K562 (cell line): ENCODE measurements around the gene TDRKH. TPM values are rescaled to one million over a fixed set of nuclear protein-coding genes. Genes with fewer than 3 reads are reported as not detected.

ENCODE experiments used
- ATAC-seq: fragments of 200-7000 bp; cut with Tn5 transposase; 3 replicates; pipeline ENCODE4 v1.9.1; 2020; ENCODE audit warnings: moderate library complexity
- BruUV-seq: library from RNA; stranded (reverse); fragments of 400-500 nt; replicated peaks from 2 replicates; lab custom pipeline; 2021; lab: Mats Ljungman, UMichigan
- CTCF ChIA-PET: fragments of 300-600 bp; formaldehyde crosslinking; extraction: SDS; loops from one replicate; lab custom pipeline; 2021; ENCODE audit warnings: low intra/inter-chr PET ratio; lab: Yijun Ruan, JAX
- POLR2A ChIA-PET: fragments of 300-600, 350-650 bp; sonication (Branson Sonifier 250); formaldehyde crosslinking; extraction: SDS; loops from one replicate; lab custom pipeline; 2021; ENCODE audit warnings: antibody characterized with exemption, inconsistent platforms; lab: Yijun Ruan, JAX
- DNase-seq, 4 experiments: peaks; one replicate each; pipeline versions ENCODE4 v3.0.0 to v3.0.0-alpha.2; 2011 to 2018; ENCODE audit warnings: low spot score in 3 of 4, mixed read lengths in 3 of 4; ENCODE audit errors: extremely low read depth in 1 of 4
- FAIRE-seq: peaks from 2 replicates; lab custom pipeline; 2011; peaks lifted over from hg19 to GRCh38; lab: Jason Lieb, UNC
- H2AFZ ChIP-seq: 2 replicates; pipeline ENCODE4 v1.6.0; 2011; ENCODE audit warnings: low read depth, low read length, control low read depth, inconsistent platforms
- H3K27ac ChIP-seq: fragments of 200-600 bp; 3 replicates; pipeline ENCODE4 v1.8.0; 2011; ENCODE audit warnings: low read depth, mild to moderate bottlenecking, control low read depth, inconsistent platforms, low read length, moderate library complexity, mixed read lengths; ENCODE audit errors: extremely low read depth
- H3K27me3 ChIP-seq, 2 experiments: fragments of 300-600 bp in 1 of 2; 2 replicates in 1 of 2; 3 replicates in 1 of 2; pipeline versions ENCODE4 v1.6.0 to v1.8.0; 2011; ENCODE audit warnings: inconsistent platforms in 2 of 2, low read length in 2 of 2, mild to moderate bottlenecking in 1 of 2, mixed read lengths in 1 of 2, moderate library complexity in 1 of 2; ENCODE audit not compliant: control insufficient read depth in 2 of 2, insufficient read depth in 2 of 2
- H3K36me3 ChIP-seq: fragments of 300-600 bp; 3 replicates; pipeline ENCODE4 v1.8.0; 2011; ENCODE audit warnings: mild to moderate bottlenecking, low read length, inconsistent platforms; ENCODE audit not compliant: control insufficient read depth, insufficient read depth
- H3K4me1 ChIP-seq, 2 experiments: fragments of 200-600 bp in 1 of 2; replicated peaks in 1 of 2; 2 replicates in 1 of 2; 3 replicates in 1 of 2; pipeline versions ENCODE4 v1.5.1 to v1.8.0; 2011; ENCODE audit warnings: inconsistent platforms in 2 of 2, low read length in 2 of 2, mild to moderate bottlenecking in 1 of 2, mixed read lengths in 1 of 2, moderate library complexity in 1 of 2; ENCODE audit not compliant: control insufficient read depth in 2 of 2, insufficient read depth in 2 of 2
- H3K4me2 ChIP-seq: 2 replicates; pipeline ENCODE4 v1.6.1; 2011; ENCODE audit warnings: low read length, control low read depth, inconsistent platforms, mixed read lengths; ENCODE audit not compliant: insufficient read depth
- H3K4me3 ChIP-seq: fragments of 200-600 bp; sonication (generic), shearing (Covaris generic); 2 replicates; pipeline ENCODE4 v1.5.1; 2016; ENCODE audit warnings: control low read depth, inconsistent platforms
- H3K79me2 ChIP-seq: fragments of 200-600 bp; 3 replicates; pipeline ENCODE4 v1.8.0; 2011; ENCODE audit warnings: low read length, inconsistent platforms; ENCODE audit not compliant: control insufficient read depth, insufficient read depth
- H3K9ac ChIP-seq, 2 experiments: 2 replicates each; pipeline versions ENCODE4 v1.6.0 to v1.6.1; 2011; ENCODE audit warnings: low read depth in 2 of 2, low read length in 2 of 2, control low read depth in 1 of 2, inconsistent platforms in 1 of 2, mild to moderate bottlenecking in 1 of 2, mixed read lengths in 1 of 2; ENCODE audit not compliant: insufficient read depth in 1 of 2
- H3K9me1 ChIP-seq: one replicate; pipeline ENCODE4 v1.6.0; 2011; ENCODE audit warnings: inconsistent platforms, mild to moderate bottlenecking, low read length, moderate library complexity; ENCODE audit not compliant: control insufficient read depth, insufficient read depth
- H3K9me3 ChIP-seq: replicated peaks from 2 replicates; pipeline ENCODE4 v1.5.1; 2011; ENCODE audit warnings: low read depth, low read length, inconsistent platforms; ENCODE audit not compliant: control insufficient read depth, insufficient read depth
- H4K20me1 ChIP-seq: replicated peaks from 2 replicates; pipeline ENCODE4 v1.6.1; 2011; ENCODE audit warnings: low read length, inconsistent platforms, mixed read lengths; ENCODE audit not compliant: control insufficient read depth, insufficient read depth
- CHD7 ChIP-seq: fragments of 200-600 bp; sonication (generic); IDR thresholded peaks from one replicate; pipeline ENCODE4 v1.6.1; 2012; ENCODE audit warnings: mild to moderate bottlenecking, low read depth, low read length, inconsistent platforms
- EGR1 ChIP-seq: fragments of 450-650 bp; conservative IDR thresholded peaks from 2 replicates; pipeline ENCODE4 v1.6.1; 2017; ENCODE audit warnings: mild to moderate bottlenecking
- MBD2 ChIP-seq: sonication (generic); IDR thresholded peaks from 2 replicates; pipeline ENCODE4 v1.6.1; 2016; ENCODE audit warnings: low read depth, borderline replicate concordance
- PRDM10 ChIP-seq: fragments of 450-650 bp; IDR thresholded peaks from 2 replicates; pipeline ENCODE4 v1.6.1; 2018; ENCODE audit not compliant: partially characterized antibody
- TFAP4 ChIP-seq: sonication (generic); formaldehyde crosslinking; IDR thresholded peaks from 2 replicates; pipeline ENCODE4 v1.8.0; 2022; ENCODE audit warnings: missing genetic modification reagents, mild to moderate bottlenecking, moderate library complexity, borderline replicate concordance
- WGBS: fragments of 100-300 bp; shearing (Covaris generic); methylation state at CpG from one replicate; pipeline ENCODE4 v1.1.6; 2016; ENCODE audit warnings: low coverage, mixed read lengths; ENCODE audit not compliant: insufficient coverage; ENCODE audit errors: missing lambda C conversion rate; 5-methylcytosine and 5-hydroxymethylcytosine counted together
- in situ Hi-C: fragments of 300-500 bp; cut with MboI; formaldehyde crosslinking; loops from 4 replicates; pipeline ENCODE4 v1.15.0; 2018; ENCODE audit warnings: inconsistent platforms, mixed read lengths
- intact Hi-C: fragments of 100-400 bp; cut with micrococcal nuclease; formaldehyde crosslinking; loops from 2 replicates; pipeline ENCODE4 v1.14.2; 2022
- polyA plus RNA-seq, 8 experiments: library from polyadenylated mRNA; depleted of rRNA in 4 of 8; stranded (reverse) in 5 of 8; unstranded in 3 of 8; fragments of >200 nt; fragmentation: Nextera tagmentation in 2 of 8; fragmentation: Illumina TruSeq in 1 of 8; extraction: Ambion mirVana in 2 of 8; extraction: Trizol in 1 of 8; gene quantifications; 2 replicates each; pipeline versions ENCODE4 v1.2.1 to v1.2.3, GENCODE V29; 2011 to 2014; ENCODE audit warnings: inconsistent platforms in 1 of 8, missing spikeins in 1 of 8
- total RNA-seq, 7 experiments: library from RNA; depleted of rRNA in 6 of 7; stranded (reverse); fragments of >200 nt in 6 of 7; fragmentation: Illumina TruSeq in 2 of 7; extraction: Trizol in 2 of 7; gene quantifications; 2 replicates each; pipeline versions ENCODE4 v1.2.1 to v1.2.3, GENCODE V29; 2011 to 2021; ENCODE audit warnings: low replicate concordance in 1 of 7

TDRKH gene
- total and polyA plus RNA-seq, 9 of the 15 experiments (the other 6 are each of a cell fraction or from before 2014, with no cell fraction given): 4.3 to 21.3 (median 8.4) TPM

- peaks cover 0 to 17% of the 10 kb centered on the region in 2 experiments; a peak in 2 of 5 replicates for H3K4me1 ChIP-seq
- 21% methylated on average over 3 of the region's 3 CpGs for WGBS
- H3K79me2 ChIP-seq: no peaks in the 10 kb centered on the region
- CTCF ChIA-PET: interaction anchor here (0.6 to 2.7 kb wide), 5 partner anchors 50 to 394 kb away, joined by 3 to 26 read pairs (median 6); no protein-coding TSS in a partner anchor
- no peak overlapping the region for H2AFZ ChIP-seq
- FAIRE-seq: no peak
- ATAC-seq: no peak
- no peaks in the 10 kb centered on the region for H3K9me1 ChIP-seq
- no peak for DNase-seq
- intact Hi-C loops (loop anchor here (2.0 to 5.0 kb wide), 3 partner anchors 102 to 535 kb away; no protein-coding TSS in a partner anchor), in situ Hi-C loops (no loop called here)
- no peak overlapping the region for H3K27ac ChIP-seq
- POLR2A ChIA-PET: interaction anchor here (0.6 to 1.1 kb wide), 5 partner anchors 9 to 303 kb away, joined by 3 read pairs; partner anchors contain the start of gene TUFT1
- H3K9me3 ChIP-seq: no peaks in the 10 kb centered on the region
- no peaks in the 10 kb centered on the region for H4K20me1 ChIP-seq
- no peak overlapping the region for H3K9ac ChIP-seq
- H3K4me2 ChIP-seq: no peak overlapping the region
- no peaks in the 10 kb centered on the region for H3K36me3 ChIP-seq
- H3K4me3 ChIP-seq: no peak overlapping the region
- no TSS peak for BruUV-seq
- peaks cover 4 to 12% of the 10 kb centered on the region in 2 experiments; a peak in 3 of 5 replicates for H3K27me3 ChIP-seq
- TF ChIP-seq TFAP4 (CRISPR knock-in tag) (no peak), PRDM10 (no peak), EGR1 (no peak), CHD7 (no peak), MBD2 (no peak)
Measured at GRCh38 chr1:151837197-151837596, 46.9 kb upstream of the TDRKH start.
